SH-SY5Y (cell line): ENCODE results near the gene DDX39A.

ENCODE experiments used
- GATA2 ChIP-seq: IDR thresholded peaks from 2 replicates; pipeline ENCODE4 v1.6.1; 2011; ENCODE audit warnings: mild to moderate bottlenecking, low read depth, low read length
- GATA3 ChIP-seq: IDR thresholded peaks from 2 replicates; pipeline ENCODE4 v1.6.1; 2011; ENCODE audit warnings: low read depth, mild to moderate bottlenecking, low read length, moderate library complexity

DNA sequence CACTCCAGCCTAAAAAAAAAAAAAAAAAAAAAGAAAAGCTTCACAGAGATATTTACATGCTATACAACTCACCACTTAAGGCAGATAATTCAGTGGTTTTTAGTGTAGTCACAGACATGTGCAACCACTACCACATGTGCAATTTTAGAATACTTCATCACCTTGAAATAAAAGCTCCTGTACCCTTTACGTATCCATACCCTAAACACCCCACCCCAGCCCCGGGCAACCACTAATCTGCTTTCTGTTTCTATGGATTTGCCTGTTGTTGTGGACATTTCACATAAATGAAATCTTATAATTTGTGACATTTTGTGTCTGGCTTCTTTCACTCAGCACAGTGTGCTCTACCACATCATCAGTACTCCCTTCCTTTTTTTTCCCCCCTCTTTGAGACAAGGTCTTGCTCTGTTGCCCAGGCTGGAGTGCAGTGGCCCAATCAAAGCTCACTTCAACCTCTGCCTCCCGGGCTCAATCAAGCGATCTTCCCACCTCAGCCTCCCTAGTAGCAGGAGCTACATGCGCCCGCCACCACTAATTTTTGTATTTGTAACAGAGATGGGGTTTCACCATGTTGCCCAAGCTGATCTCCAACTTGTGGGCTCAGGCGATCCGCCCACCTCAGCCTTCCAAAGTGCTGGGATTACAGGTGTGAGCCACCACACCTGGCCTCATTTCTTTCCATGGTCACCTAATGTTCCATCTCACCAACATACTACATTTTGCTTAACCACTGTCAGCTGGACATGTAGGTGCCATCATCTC lies 4.0 kb downstream of the DDX39A start:
- TF ChIP-seq GATA3 (no peak), GATA2 (no peak)
